Thyroid gland (tissue), 4 donors: ENCODE measurements around the gene CETN3. TPM values are rescaled to one million over a fixed set of nuclear protein-coding genes. Genes with fewer than 3 reads are reported as not detected.

Experiments
- DNase-seq, 2 donors: peaks; one replicate each; pipeline ENCODE4 v3.0.0-alpha.2; 2019
- H3K27ac ChIP-seq, 3 donors: fragments of 200-600 bp; sonication (generic); 1 replicate in 2 of 3; 2 replicates in 1 of 3; pipeline ENCODE4 v1.5.1; 2016 to 2019; ENCODE audit warnings: mild to moderate bottlenecking in 1 of 3, moderate library complexity in 1 of 3
- H3K27me3 ChIP-seq: fragments of 200-600 bp; sonication (generic); one replicate; pipeline ENCODE4 v1.5.1; 2019
- H3K36me3 ChIP-seq, 2 donors: fragments of 200-600 bp; sonication (generic); one replicate each; pipeline ENCODE4 v1.5.1; 2016 to 2019
- H3K4me1 ChIP-seq, 2 donors: fragments of 200-600 bp; sonication (generic); one replicate each; pipeline ENCODE4 v1.5.1; 2017 to 2019
- H3K4me3 ChIP-seq, 3 donors: fragments of 200-600 bp; sonication (generic); replicated peaks in 1 of 3; 1 replicate in 2 of 3; 2 replicates in 1 of 3; pipeline ENCODE4 v1.5.1; 2016; ENCODE audit warnings: mild to moderate bottlenecking in 1 of 3
- H3K9me3 ChIP-seq: fragments of 200-600 bp; sonication (generic); one replicate; pipeline ENCODE4 v1.5.1; 2017
- CTCF ChIP-seq, 6 experiments: fragments of 200-600 bp in 3 of 6; fragments of 450-650 bp in 3 of 6; sonication (generic) in 3 of 6; IDR thresholded peaks; one replicate each; pipeline ENCODE4 v1.5.1; 2016 to 2019; ENCODE audit warnings: antibody characterized with exemption in 6 of 6, mild to moderate bottlenecking in 2 of 6, inconsistent platforms in 1 of 6, moderate library complexity in 1 of 6
- POLR2A ChIP-seq, 2 donors: fragments of 450-650 bp; IDR thresholded peaks; one replicate each; pipeline ENCODE4 v1.6.1; 2017; ENCODE audit warnings: antibody characterized with exemption in 2 of 2, mild to moderate bottlenecking in 2 of 2, moderate library complexity in 1 of 2
- whole genome bisulfite sequencing, 2 donors: methylation state at CpG; one replicate each; pipeline ENCODE4 v1.1.5; 2017; 5-methylcytosine and 5-hydroxymethylcytosine counted together
- intact Hi-C: fragments of 100-400 bp; cut with DNase I; formaldehyde crosslinking; loops from one replicate; pipeline ENCODE4 v1.15.1; 2023
- total RNA-seq, 4 donors: library from RNA; depleted of rRNA; stranded (reverse); fragments of >200 nt; gene quantifications; one replicate each; pipeline ENCODE4 v1.2.3, GENCODE V29; 2016

The CETN3 gene
- total RNA-seq, 4 donors from 2014 or later, result 8.4 to 17.3 (median 13.4) TPM

- no peak for TF ChIP-seq CTCF (IDR thresholded peaks at IDR 0.05)
- no peak for TF ChIP-seq POLR2A (IDR thresholded peaks at IDR 0.05)
- no peaks in the 10 kb centered on the region for H3K36me3 ChIP-seq
- peaks cover 0 to 6% of the 10 kb centered on the region in 2 donors for H3K4me1 ChIP-seq
- H3K4me3 ChIP-seq, result peak overlapping the region; percentile 76 to 99 (median 98)
- H3K9me3 ChIP-seq, result no peaks in the 10 kb centered on the region
- intact Hi-C loops, result no loop called here
- H3K27ac ChIP-seq, result peak overlapping the region; percentile 91 to 99 (median 98)
- DNase-seq, result no peak
- no peaks in the 10 kb centered on the region for H3K27me3 ChIP-seq
- 15 to 17% methylated on average over 14 of the region's 14 CpGs for WGBS, 2 donors
Measured at GRCh38 chr5:90408571-90409317, 812 bp downstream of the CETN3 start.

- Histone ChIP-seq H3K27me3 (no peaks in the 10 kb centered on the region), H3K9me3 (no peaks in the 10 kb centered on the region), H3K4me3 (no peak overlapping the region), H3K4me1 (peaks cover 0 to 6% of the 10 kb centered on the region in 2 donors), H3K36me3 (no peaks in the 10 kb centered on the region), H3K27ac (no peak overlapping the region)
- no peak for TF ChIP-seq POLR2A (IDR thresholded peaks at IDR 0.05)
- TF ChIP-seq CTCF (IDR thresholded peaks at IDR 0.05), result no peak
- intact Hi-C loops, result no loop called here
- no peak for DNase-seq
Measured at GRCh38 chr5:90406466-90406865, 3.1 kb downstream of the CETN3 start.

- no peaks in the 10 kb centered on the region for H3K27me3 ChIP-seq
- peaks cover 0 to 5% of the 10 kb centered on the region in 2 donors for H3K36me3 ChIP-seq
- no peaks in the 10 kb centered on the region for H3K9me3 ChIP-seq
- 92 to 94% methylated on average over 1 of the region's 1 CpG for WGBS, 2 donors
- no peak for DNase-seq
- H3K4me1 ChIP-seq, result no peaks in the 10 kb centered on the region
- H3K4me3 ChIP-seq, result no peak overlapping the region
- H3K27ac ChIP-seq, result no peak overlapping the region
- no peak for TF ChIP-seq POLR2A (IDR thresholded peaks at IDR 0.05)
- TF ChIP-seq CTCF (IDR thresholded peaks at IDR 0.05), result no peak
- intact Hi-C loops, result no loop called here
Measured at GRCh38 chr5:90402521-90403255, 6.9 kb downstream of the CETN3 start.

GRCh38 chr5:90399251-90399650 is 10.3 kb downstream of the CETN3 start:
- intact Hi-C loops, result no loop called here
- Histone ChIP-seq H3K36me3 (peaks cover 0 to 5% of the 10 kb centered on the region in 2 donors), H3K27me3 (no peaks in the 10 kb centered on the region), H3K4me3 (no peak overlapping the region), H3K27ac (no peak overlapping the region), H3K4me1 (no peaks in the 10 kb centered on the region), H3K9me3 (no peaks in the 10 kb centered on the region)
- TF ChIP-seq CTCF (IDR thresholded peaks at IDR 0.05), result no peak
- no peak for TF ChIP-seq POLR2A (IDR thresholded peaks at IDR 0.05)
- DNase-seq, result no peak
- WGBS, 2 donors, result 97% methylated on average over 4 of the region's 4 CpGs

- intact Hi-C loops, result no loop called here
- 96 to 98% methylated on average over 2 of the region's 2 CpGs for WGBS, 2 donors
Measured at GRCh38 chr5:90398726-90399125, 10.8 kb downstream of the CETN3 start.

More at GRCh38 chr5:90398726-90399125, 10.8 kb downstream of the CETN3 start:
- TF ChIP-seq POLR2A (IDR thresholded peaks at IDR 0.05), result no peak
- no peak for TF ChIP-seq CTCF (IDR thresholded peaks at IDR 0.05)
- no peak for DNase-seq
- no peaks in the 10 kb centered on the region for H3K4me1 ChIP-seq
- no peaks in the 10 kb centered on the region for H3K9me3 ChIP-seq
- no peak overlapping the region for H3K27ac ChIP-seq
- no peak overlapping the region for H3K4me3 ChIP-seq
- H3K27me3 ChIP-seq, result no peaks in the 10 kb centered on the region
- H3K36me3 ChIP-seq, result peaks cover 0 to 5% of the 10 kb centered on the region in 2 donors
